HFFc6 (cell line): ENCODE data around the gene OR2W3. TPM values are rescaled to one million over a fixed set of nuclear protein-coding genes. Genes with fewer than 3 reads are reported as not detected.
"Not testable (repeated sequence)": the region's sequence is repeated elsewhere in the genome, so short reads cannot be mapped to it uniquely, and the experiment has no call there.

ENCODE experiments used
- DNase-seq: peaks from one replicate; pipeline ENCODE4 v3.0.0-alpha.2; 2018
- H3K27ac Mint-ChIP-seq: 2 replicates; pipeline ENCODE4 v1.8.0; 2020; ENCODE audit warnings: mild to moderate bottlenecking, mixed read lengths
- H3K27me3 Mint-ChIP-seq: 2 replicates; pipeline ENCODE4 v1.8.0; 2021; ENCODE audit warnings: mild to moderate bottlenecking, moderate library complexity, mixed read lengths; ENCODE audit not compliant: insufficient read depth
- H3K36me3 Mint-ChIP-seq: 2 replicates; pipeline ENCODE4 v1.8.0; 2021; ENCODE audit warnings: low read depth, mixed read lengths
- H3K4me1 Mint-ChIP-seq: 2 replicates; pipeline ENCODE4 v1.8.0; 2020; ENCODE audit warnings: low read depth, mixed read lengths
- H3K4me3 Mint-ChIP-seq: 2 replicates; pipeline ENCODE4 v1.8.0; 2020; ENCODE audit warnings: mild to moderate bottlenecking, moderate library complexity, mixed read lengths
- H3K9me3 Mint-ChIP-seq: 2 replicates; pipeline ENCODE4 v1.8.0; 2020; ENCODE audit warnings: mild to moderate bottlenecking, mixed read lengths
- CTCF ChIP-seq: fragments of 200-600 bp; sonication (generic); IDR thresholded peaks from 2 replicates; pipeline ENCODE4 v1.5.0; 2021; ENCODE audit warnings: antibody characterized with exemption, mild to moderate bottlenecking
- total RNA-seq, 6 experiments: library from RNA; stranded (reverse); fragmentation: NEBNext Ultra II Directional; extraction: Animal tissue kit (Norgen Biotek cat#: 25700); gene quantifications; 2 replicates in 1 of 6; 3 replicates in 5 of 6; pipeline ENCODE4 v1.2.3, GENCODE V29; 2021

OR2W3 gene
- total RNA-seq, 6 experiments from 2014 or later: not detected

- peaks cover 11% of the 10 kb centered on the region for H3K9me3 Mint-ChIP-seq
- H3K4me1 Mint-ChIP-seq: no peaks in the 10 kb centered on the region; the same call in 1 of the 2 replicates
- no peak overlapping the region for H3K4me3 Mint-ChIP-seq
- no peaks in the 10 kb centered on the region for H3K27me3 Mint-ChIP-seq
- no peak overlapping the region for H3K27ac Mint-ChIP-seq
- no peak for DNase-seq
- peaks cover 9% of the 10 kb centered on the region for H3K36me3 Mint-ChIP-seq
- no peak for TF ChIP-seq CTCF
Observed at GRCh38 chr1:247935781-247936180, 40.4 kb downstream of the OR2W3 start.

GRCh38 chr1:247936415-247936814 is 41.0 kb downstream of the OR2W3 start:
- Mint-ChIP-seq H3K27me3 (no peaks in the 10 kb centered on the region), H3K9me3 (peaks cover 13% of the 10 kb centered on the region), H3K27ac (no peak overlapping the region), H3K4me1 (no peaks in the 10 kb centered on the region; the same call in 1 of the 2 replicates), H3K36me3 (peaks cover 9% of the 10 kb centered on the region), H3K4me3 (no peak overlapping the region)
- no peak for DNase-seq
- TF ChIP-seq CTCF: no peak

- not testable (repeated sequence) for H3K36me3 Mint-ChIP-seq, H3K4me3 Mint-ChIP-seq, DNase-seq, H3K27me3 Mint-ChIP-seq, H3K27ac Mint-ChIP-seq, H3K4me1 Mint-ChIP-seq
- H3K9me3 Mint-ChIP-seq: peaks cover 14% of the 10 kb centered on the region
- TF ChIP-seq CTCF: peak; percentile 67
Observed at GRCh38 chr1:247936965-247937734, 41.8 kb downstream of the OR2W3 start.

GRCh38 chr1:247942624-247943023 is 47.2 kb downstream of the OR2W3 start:
- Mint-ChIP-seq H3K27ac (no peak overlapping the region), H3K4me1 (no peaks in the 10 kb centered on the region), H3K36me3 (no peaks in the 10 kb centered on the region), H3K9me3 (peaks cover 22% of the 10 kb centered on the region), H3K4me3 (no peak overlapping the region), H3K27me3 (no peaks in the 10 kb centered on the region)
- no peak for TF ChIP-seq CTCF
- no peak for DNase-seq

Other genes with a start within 250 kb of the OR2W3 start
- gene OR13G1, start 215.8 kb upstream of the OR2W3 start, total RNA-seq: not detected
- not detected for gene OR6F1, start 178.9 kb upstream of the OR2W3 start, total RNA-seq
- gene OR14K1, start 157.0 kb upstream of the OR2W3 start, total RNA-seq: not detected
- not detected for gene OR14A2, start 147.4 kb upstream of the OR2W3 start, total RNA-seq
- gene OR1C1, start 135.0 kb upstream of the OR2W3 start, total RNA-seq: not detected
- gene OR14A16, start 71.5 kb upstream of the OR2W3 start, total RNA-seq: not detected
- not detected for gene OR11L1, start 53.7 kb upstream of the OR2W3 start, total RNA-seq
- not detected for gene TRIM58, start 38.4 kb upstream of the OR2W3 start, total RNA-seq
- gene OR2T8, start 24.7 kb downstream of the OR2W3 start, total RNA-seq: not detected
- not detected for gene OR2AJ1, start 29.3 kb downstream of the OR2W3 start, total RNA-seq
- gene OR2L8, start 53.3 kb downstream of the OR2W3 start, total RNA-seq: not detected
- not detected for gene OR2AK2, start 69.6 kb downstream of the OR2W3 start, total RNA-seq
- not detected for gene OR2L5, start 118.1 kb downstream of the OR2W3 start, total RNA-seq
- gene OR2L2, start 134.5 kb downstream of the OR2W3 start, total RNA-seq: under 1 TPM in 1 of 6 experiments, not detected in 5; 0.05 TPM
- gene OR2L3, start 151.2 kb downstream of the OR2W3 start, total RNA-seq: not detected
- not detected for gene OR2L13, start 199.6 kb downstream of the OR2W3 start, total RNA-seq
- gene OR2M5, start 249.6 kb downstream of the OR2W3 start, total RNA-seq: not detected